Esophagus squamous epithelium (tissue), 4 donors: ENCODE results near the gene ZNF800.

ENCODE experiments used
- POLR2A ChIP-seq, 4 donors: fragments of 450-650 bp; IDR thresholded peaks; one replicate each; pipeline ENCODE4 v1.6.1; 2017; ENCODE audit warnings: antibody characterized with exemption in 4 of 4, mild to moderate bottlenecking in 4 of 4, moderate library complexity in 3 of 4
- TF ChIP-seq, protein P1 (sequence below), 6 experiments: fragments of 450-650 bp in 4 of 6; fragments of 200-600 bp in 2 of 6; sonication (generic) in 2 of 6; IDR thresholded peaks; one replicate each; pipeline ENCODE4 v1.5.1; 2016 to 2019; ENCODE audit warnings: antibody characterized with exemption in 6 of 6, mild to moderate bottlenecking in 4 of 6, moderate library complexity in 4 of 6

GRCh38 chr7:127409629-127410028 is 17.1 kb upstream of the ZNF800 start:
- TF ChIP-seq, protein P1, sequence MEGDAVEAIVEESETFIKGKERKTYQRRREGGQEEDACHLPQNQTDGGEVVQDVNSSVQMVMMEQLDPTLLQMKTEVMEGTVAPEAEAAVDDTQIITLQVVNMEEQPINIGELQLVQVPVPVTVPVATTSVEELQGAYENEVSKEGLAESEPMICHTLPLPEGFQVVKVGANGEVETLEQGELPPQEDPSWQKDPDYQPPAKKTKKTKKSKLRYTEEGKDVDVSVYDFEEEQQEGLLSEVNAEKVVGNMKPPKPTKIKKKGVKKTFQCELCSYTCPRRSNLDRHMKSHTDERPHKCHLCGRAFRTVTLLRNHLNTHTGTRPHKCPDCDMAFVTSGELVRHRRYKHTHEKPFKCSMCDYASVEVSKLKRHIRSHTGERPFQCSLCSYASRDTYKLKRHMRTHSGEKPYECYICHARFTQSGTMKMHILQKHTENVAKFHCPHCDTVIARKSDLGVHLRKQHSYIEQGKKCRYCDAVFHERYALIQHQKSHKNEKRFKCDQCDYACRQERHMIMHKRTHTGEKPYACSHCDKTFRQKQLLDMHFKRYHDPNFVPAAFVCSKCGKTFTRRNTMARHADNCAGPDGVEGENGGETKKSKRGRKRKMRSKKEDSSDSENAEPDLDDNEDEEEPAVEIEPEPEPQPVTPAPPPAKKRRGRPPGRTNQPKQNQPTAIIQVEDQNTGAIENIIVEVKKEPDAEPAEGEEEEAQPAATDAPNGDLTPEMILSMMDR (IDR thresholded peaks at IDR 0.05) = no peak
- no peak for TF ChIP-seq POLR2A (IDR thresholded peaks at IDR 0.05)
